Transverse colon (tissue), 4 donors: Measurements from ENCODE around the gene LPIN3. TPM values are rescaled to one million over a fixed set of nuclear protein-coding genes. Genes with fewer than 3 reads are reported as not detected.

Experiments used
- DNase-seq: peaks from one replicate; pipeline ENCODE4 v3.0.0-alpha.2; 2019
- H3K27ac ChIP-seq, 4 donors: fragments of 200-600 bp; sonication (generic); 2 replicates each; pipeline ENCODE4 v1.5.1; 2016 to 2018; ENCODE audit warnings: inconsistent platforms in 4 of 4
- H3K27me3 ChIP-seq: fragments of 200-600 bp; sonication (generic); 2 replicates; pipeline ENCODE4 v1.5.1; 2017; ENCODE audit warnings: inconsistent platforms
- H3K36me3 ChIP-seq, 4 donors: fragments of 200-600 bp; sonication (generic); 2 replicates each; pipeline ENCODE4 v1.5.1; 2017 to 2019; ENCODE audit warnings: inconsistent platforms in 4 of 4
- H3K4me1 ChIP-seq, 4 donors: fragments of 200-600 bp; sonication (generic); 2 replicates each; pipeline ENCODE4 v1.5.1; 2017 to 2020; ENCODE audit warnings: inconsistent platforms in 4 of 4
- H3K4me3 ChIP-seq, 4 donors: fragments of 200-600 bp; sonication (generic); 1 replicate in 1 of 4; 2 replicates in 3 of 4; pipeline versions ENCODE4 v1.5.1 to v1.6.1; 2017 to 2019; ENCODE audit warnings: inconsistent platforms in 4 of 4
- H3K9me3 ChIP-seq, 2 donors: fragments of 200-600 bp; sonication (generic); 2 replicates each; pipeline ENCODE4 v1.5.1; 2017 to 2019; ENCODE audit warnings: inconsistent platforms in 2 of 2
- EP300 ChIP-seq: sonication (generic); formaldehyde crosslinking; IDR thresholded peaks from one replicate; pipeline ENCODE4 v1.6.1; 2017; ENCODE audit warnings: antibody characterized with exemption, low read depth
- POLR2A ChIP-seq: fragments of 450-650 bp; IDR thresholded peaks from one replicate; pipeline ENCODE4 v1.6.1; 2016; ENCODE audit warnings: antibody characterized with exemption, mild to moderate bottlenecking, moderate library complexity
- POLR2AphosphoS5 ChIP-seq, 3 donors: sonication (generic); formaldehyde crosslinking; IDR thresholded peaks; one replicate each; pipeline ENCODE4 v1.6.1; 2016; ENCODE audit warnings: antibody characterized with exemption in 3 of 3
- WGBS, 2 donors: methylation state at CpG; one replicate each; pipeline ENCODE4 v1.1.5; 2018; ENCODE audit warnings: low coverage in 1 of 2; 5-methylcytosine and 5-hydroxymethylcytosine counted together
- in situ Hi-C, 4 donors: fragments of 200-750 bp; cut with MboI; loops; one replicate each; pipeline versions ENCODE4 v1.15.0 to v1.15.1; 2017; ENCODE audit warnings: low sequenced_read_pairs in 3 of 4, low pct_ligation_motif_present in 1 of 4, low pct_unique_long_range_greater_than_20kb in 1 of 4
- intact Hi-C: fragments of 100-400 bp; cut with DNase I; formaldehyde crosslinking; loops from one replicate; pipeline ENCODE4 v1.15.1; 2023; ENCODE audit warnings: low total_unique reads
- total RNA-seq, 4 donors: library from RNA; depleted of rRNA; stranded (reverse); fragments of >200 nt; gene quantifications; one replicate each; pipeline ENCODE4 v1.1.0, GENCODE V29; 2016
- TF ChIP-seq, protein P1 (sequence below), 5 experiments: fragments of 200-600 bp in 3 of 5; fragments of 450-650 bp in 2 of 5; sonication (generic) in 3 of 5; IDR thresholded peaks; 1 replicate in 2 of 5; 2 replicates in 3 of 5; pipeline ENCODE4 v1.5.1; 2016 to 2017; ENCODE audit warnings: antibody characterized with exemption in 5 of 5, inconsistent platforms in 3 of 5, mild to moderate bottlenecking in 2 of 5, moderate library complexity in 1 of 5

Gene LPIN3
- total RNA-seq, 4 donors from 2014 or later = 96.9 to 263 (median 134) TPM

GRCh38 chr20:41320976-41321375, 19.6 kb upstream of the LPIN3 start:
- 78% methylated on average over 1 of the region's 1 CpG; no CpG with 5 or more reads in 1 of the 2 donors for WGBS, 2 donors
- H3K27me3 ChIP-seq = no peaks in the 10 kb centered on the region
- H3K4me3 ChIP-seq = no peak overlapping the region
- DNase-seq = no peak
- intact Hi-C loops = no loop called here
- TF ChIP-seq, protein P1, sequence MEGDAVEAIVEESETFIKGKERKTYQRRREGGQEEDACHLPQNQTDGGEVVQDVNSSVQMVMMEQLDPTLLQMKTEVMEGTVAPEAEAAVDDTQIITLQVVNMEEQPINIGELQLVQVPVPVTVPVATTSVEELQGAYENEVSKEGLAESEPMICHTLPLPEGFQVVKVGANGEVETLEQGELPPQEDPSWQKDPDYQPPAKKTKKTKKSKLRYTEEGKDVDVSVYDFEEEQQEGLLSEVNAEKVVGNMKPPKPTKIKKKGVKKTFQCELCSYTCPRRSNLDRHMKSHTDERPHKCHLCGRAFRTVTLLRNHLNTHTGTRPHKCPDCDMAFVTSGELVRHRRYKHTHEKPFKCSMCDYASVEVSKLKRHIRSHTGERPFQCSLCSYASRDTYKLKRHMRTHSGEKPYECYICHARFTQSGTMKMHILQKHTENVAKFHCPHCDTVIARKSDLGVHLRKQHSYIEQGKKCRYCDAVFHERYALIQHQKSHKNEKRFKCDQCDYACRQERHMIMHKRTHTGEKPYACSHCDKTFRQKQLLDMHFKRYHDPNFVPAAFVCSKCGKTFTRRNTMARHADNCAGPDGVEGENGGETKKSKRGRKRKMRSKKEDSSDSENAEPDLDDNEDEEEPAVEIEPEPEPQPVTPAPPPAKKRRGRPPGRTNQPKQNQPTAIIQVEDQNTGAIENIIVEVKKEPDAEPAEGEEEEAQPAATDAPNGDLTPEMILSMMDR (IDR thresholded peaks at IDR 0.05) = no peak
- TF ChIP-seq POLR2A = no peak
- no peak for TF ChIP-seq EP300
- peak overlapping the region; percentile 74 to 78 (median 76) for H3K27ac ChIP-seq
- in situ Hi-C loops = no loop called here
- no peaks in the 10 kb centered on the region for H3K36me3 ChIP-seq
- no peaks in the 10 kb centered on the region for H3K9me3 ChIP-seq
- H3K4me1 ChIP-seq = peaks cover 5 to 40% (median 31%) of the 10 kb centered on the region in 4 donors

- TF ChIP-seq POLR2A = no peak
- TF ChIP-seq, protein P1 (IDR thresholded peaks at IDR 0.05) = no peak
- TF ChIP-seq POLR2AphosphoS5 (IDR thresholded peaks at IDR 0.05) = no peak
- TF ChIP-seq EP300 = no peak
- 68 to 90% methylated on average over 2 to 5 of the region's 5 CpGs for WGBS, 2 donors
- no peaks in the 10 kb centered on the region for H3K9me3 ChIP-seq
- intact Hi-C loops (no loop called here), in situ Hi-C loops (loop anchor here in 2 of 4 donors (25.0 kb wide), 2 partner anchors 340 to 365 kb away; no protein-coding TSS in a partner anchor)
- H3K36me3 ChIP-seq = no peaks in the 10 kb centered on the region
- peaks cover 5 to 17% (median 14%) of the 10 kb centered on the region in 4 donors for H3K4me1 ChIP-seq
- no peaks in the 10 kb centered on the region for H3K27me3 ChIP-seq
- H3K4me3 ChIP-seq = no peak overlapping the region
- no peak for DNase-seq
- no peak overlapping the region for H3K27ac ChIP-seq
Observed at GRCh38 chr20:41327178-41327577, 13.4 kb upstream of the LPIN3 start.

DNA sequence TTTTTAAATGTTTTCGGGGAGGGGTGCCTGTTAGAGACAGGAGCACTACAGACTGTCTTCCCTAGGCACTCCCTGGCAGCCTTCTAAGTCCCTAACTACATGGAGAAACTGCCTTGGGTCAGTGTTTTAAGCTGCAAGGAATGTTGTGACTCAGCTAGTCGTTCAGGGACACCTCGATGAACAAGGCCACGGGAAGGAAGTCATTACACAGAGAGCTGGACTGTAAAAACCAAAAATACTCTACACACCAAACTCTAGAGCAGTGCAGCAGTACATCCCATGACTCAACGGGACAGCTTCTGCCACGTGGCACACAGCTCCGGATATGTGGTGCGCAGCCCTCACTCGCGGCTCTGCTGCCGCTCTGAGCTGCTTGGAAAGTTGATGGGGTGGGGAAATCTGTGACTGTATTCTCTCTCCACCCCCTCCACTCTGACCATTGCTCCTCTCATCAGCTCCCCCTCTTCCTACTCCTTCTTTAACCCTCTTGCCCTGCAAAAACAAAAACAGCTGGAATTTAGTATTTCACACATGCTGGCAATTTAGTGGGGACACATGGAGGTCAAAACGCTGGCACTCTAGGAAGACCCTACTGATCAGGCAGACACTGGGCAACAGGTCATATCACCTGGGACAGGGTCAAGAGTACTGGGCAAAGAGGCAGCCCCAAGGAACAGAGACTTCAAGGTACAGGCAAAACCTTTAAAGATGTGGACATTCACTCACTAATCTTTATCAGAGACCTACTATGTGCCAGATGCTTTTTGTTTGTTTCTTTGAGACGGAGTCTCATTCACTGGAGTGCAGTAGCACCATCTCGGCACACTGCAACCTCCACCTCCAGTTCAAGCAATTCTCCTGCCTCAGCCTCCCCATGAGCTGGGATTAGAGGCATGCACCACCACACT, 10.9 kb upstream of the LPIN3 start:
- in situ Hi-C loops = loop anchor here (5.0 to 25.0 kb wide), 5 partner anchors 152 to 367 kb away; no protein-coding TSS in a partner anchor

DNA sequence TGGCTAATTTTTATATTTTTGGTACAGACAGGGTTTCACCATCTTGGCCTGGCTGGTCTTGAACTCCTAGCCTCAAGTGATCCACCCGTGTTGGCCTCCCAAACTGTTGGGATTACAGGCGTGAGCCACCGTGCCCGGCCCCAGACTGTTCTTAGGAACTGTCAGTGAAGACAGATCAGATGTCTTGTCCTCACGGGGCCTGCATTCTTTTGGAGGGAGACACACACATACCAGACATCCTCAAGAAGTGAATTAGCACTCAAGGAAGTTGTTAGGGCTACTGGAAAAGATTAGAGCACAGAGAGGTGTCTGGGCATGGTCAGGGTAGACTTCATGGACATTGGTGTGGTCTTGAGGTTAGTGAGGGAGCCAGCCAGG, 10.3 kb upstream of the LPIN3 start:
- intact Hi-C loops (no loop called here), in situ Hi-C loops (loop anchor here (5.0 to 25.0 kb wide), 5 partner anchors 153 to 368 kb away; no protein-coding TSS in a partner anchor)
- Histone ChIP-seq H3K4me3 (no peak overlapping the region), H3K27ac (peak overlapping the region; percentile 70 to 82 (median 77)), H3K9me3 (no peaks in the 10 kb centered on the region), H3K4me1 (peaks cover 5 to 18% (median 9%) of the 10 kb centered on the region in 4 donors), H3K27me3 (no peaks in the 10 kb centered on the region), H3K36me3 (no peaks in the 10 kb centered on the region)
- TF ChIP-seq POLR2AphosphoS5 (IDR thresholded peaks at IDR 0.05) (no peak), EP300 (no peak), POLR2A (no peak)
- TF ChIP-seq, protein P1 (IDR thresholded peaks at IDR 0.05) = no peak
- WGBS, 2 donors = 86% methylated on average over 5 of the region's 5 CpGs; no CpG with 5 or more reads in 1 of the 2 donors
- DNase-seq = no peak

More for the DNA sequence above, 10.9 kb upstream of the LPIN3 start:
- no peak for TF ChIP-seq EP300
- TF ChIP-seq POLR2AphosphoS5 (IDR thresholded peaks at IDR 0.05) = peak; percentile 53 to 71 (median 55)
- 53 to 82% methylated on average over 3 to 14 of the region's 14 CpGs for WGBS, 2 donors
- Histone ChIP-seq H3K4me1 (peaks cover 5 to 17% (median 9%) of the 10 kb centered on the region in 4 donors), H3K27me3 (no peaks in the 10 kb centered on the region), H3K27ac (peak overlapping the region; percentile 70 to 82 (median 77)), H3K4me3 (no peak overlapping the region), H3K9me3 (no peaks in the 10 kb centered on the region), H3K36me3 (no peaks in the 10 kb centered on the region)
- DNase-seq = peak; percentile 64
- intact Hi-C loops = no loop called here
